HG02943 (cell line): ENCODE results near the gene DGKG.

ENCODE experiments used
- ATAC-seq: cut with Tn5 transposase; IDR thresholded peaks from one replicate; pipeline ENCODE4 v1.9.1; 2021; ENCODE audit warnings: mild to moderate bottlenecking, low read depth, moderate library complexity; ENCODE audit not compliant: unreplicated experiment

The DGKG gene

GRCh38 chr3:186361762-186362536 is at the start of gene DGKG:
TSS of gene DGKG (minus strand) at chr3:186362234. CDS start at chr3:186320459, 41,775 bp downstream.
- ATAC-seq, result peak; percentile 65

GRCh38 chr3:186411089-186411488 is 49.1 kb upstream of the DGKG start:
- ATAC-seq, result no peak

DNA sequence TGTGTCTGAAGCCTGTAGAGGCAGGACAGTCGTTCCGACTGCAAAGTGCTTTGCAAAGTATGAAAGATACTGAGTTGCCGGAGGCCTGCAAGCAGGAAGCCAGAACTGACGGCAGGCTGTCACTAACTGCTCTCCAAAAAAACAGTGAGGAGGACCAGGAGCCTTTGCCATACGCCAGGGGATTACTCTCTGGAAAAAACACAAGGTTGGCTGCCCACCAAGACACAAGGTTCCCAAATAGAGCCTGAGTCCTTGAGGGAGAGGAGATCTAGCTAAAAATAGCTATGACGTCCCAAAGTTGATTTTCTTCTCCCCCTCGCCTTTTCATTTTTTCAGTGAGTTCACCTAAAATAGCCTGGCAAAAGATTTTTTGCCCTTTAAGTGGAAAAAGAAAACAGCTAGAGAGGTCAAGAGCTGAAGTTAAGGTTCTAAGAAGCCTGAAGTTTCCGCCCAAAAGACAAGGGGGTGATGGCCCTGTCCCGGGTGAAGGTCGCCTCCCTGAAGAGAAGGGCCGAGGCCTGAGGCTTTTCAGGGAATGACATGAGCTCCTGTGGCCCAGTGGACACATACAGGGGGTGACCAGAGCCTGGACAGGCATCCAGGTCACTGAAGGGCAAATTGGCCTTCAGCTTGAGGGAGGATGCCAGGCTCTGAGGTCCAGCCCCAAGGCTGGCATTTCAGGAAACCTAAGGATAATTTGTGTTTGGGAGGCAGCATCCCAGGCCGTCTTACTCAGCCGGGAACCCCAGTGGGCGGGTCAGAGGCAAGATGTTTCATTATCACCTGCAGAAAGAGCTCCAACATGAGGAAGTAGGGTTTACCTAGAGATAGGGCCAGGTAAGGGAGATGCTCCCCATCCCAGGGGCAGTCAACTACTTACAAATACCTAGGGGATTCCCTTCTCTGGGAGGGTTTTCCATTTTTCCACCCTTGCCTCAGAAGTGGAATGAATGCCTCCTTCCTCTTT is 44.9 kb upstream of the DGKG start:
- ATAC-seq, result no peak

DNA sequence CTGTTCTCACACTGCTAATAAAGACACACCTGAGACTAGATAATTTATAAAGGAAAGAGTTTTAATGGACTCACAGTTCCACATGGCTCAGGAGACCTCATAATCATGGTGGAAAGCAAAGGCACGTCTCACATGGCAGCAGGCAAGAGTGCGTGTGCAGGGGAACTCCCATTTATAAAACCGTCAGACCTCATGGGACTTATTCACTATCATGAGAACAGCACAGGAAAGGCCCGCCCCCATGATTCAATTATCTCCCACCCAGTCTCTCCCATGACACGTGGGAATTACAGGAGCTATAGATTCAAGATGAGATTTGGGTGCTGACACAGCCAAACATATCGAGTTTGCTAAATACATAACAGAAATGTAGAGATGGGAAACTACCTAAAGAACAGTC is 39.5 kb upstream of the DGKG start:
- ATAC-seq, result no peak

GRCh38 chr3:186400662-186401061 is 38.6 kb upstream of the DGKG start:
- ATAC-seq, result no peak

- ATAC-seq, result no peak
These were observed 38.0 kb upstream of the DGKG start for GRCh38 chr3:186400026-186400425.

DNA sequence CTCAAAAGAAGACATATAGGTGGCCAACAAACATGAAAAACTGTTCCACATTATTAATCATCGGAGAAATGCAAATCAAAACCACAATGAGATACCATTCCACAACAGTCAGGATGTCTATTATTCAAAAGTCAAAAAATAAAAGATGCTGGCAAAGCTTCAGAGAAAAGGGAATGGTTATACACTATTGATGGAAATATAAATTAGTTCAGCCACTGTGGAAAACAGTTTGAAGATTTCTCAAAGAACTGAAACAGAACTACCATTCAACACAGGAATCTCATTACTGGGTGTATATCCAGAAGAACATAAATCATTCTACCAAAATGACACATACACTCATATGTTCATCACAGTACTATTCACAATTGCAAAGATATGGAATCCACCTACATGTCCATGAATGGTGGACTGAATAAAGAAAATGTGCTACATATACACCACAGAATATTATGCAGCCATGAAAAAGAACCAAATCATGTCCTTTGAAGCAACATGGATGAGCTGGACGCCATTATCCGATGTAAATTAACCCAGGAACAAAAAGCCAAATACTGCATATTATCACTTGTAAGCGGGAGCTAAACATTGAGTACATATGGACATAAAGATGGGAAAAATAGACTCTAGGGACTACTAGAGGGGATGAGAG is 32.7 kb upstream of the DGKG start:
- ATAC-seq, result no peak

DNA sequence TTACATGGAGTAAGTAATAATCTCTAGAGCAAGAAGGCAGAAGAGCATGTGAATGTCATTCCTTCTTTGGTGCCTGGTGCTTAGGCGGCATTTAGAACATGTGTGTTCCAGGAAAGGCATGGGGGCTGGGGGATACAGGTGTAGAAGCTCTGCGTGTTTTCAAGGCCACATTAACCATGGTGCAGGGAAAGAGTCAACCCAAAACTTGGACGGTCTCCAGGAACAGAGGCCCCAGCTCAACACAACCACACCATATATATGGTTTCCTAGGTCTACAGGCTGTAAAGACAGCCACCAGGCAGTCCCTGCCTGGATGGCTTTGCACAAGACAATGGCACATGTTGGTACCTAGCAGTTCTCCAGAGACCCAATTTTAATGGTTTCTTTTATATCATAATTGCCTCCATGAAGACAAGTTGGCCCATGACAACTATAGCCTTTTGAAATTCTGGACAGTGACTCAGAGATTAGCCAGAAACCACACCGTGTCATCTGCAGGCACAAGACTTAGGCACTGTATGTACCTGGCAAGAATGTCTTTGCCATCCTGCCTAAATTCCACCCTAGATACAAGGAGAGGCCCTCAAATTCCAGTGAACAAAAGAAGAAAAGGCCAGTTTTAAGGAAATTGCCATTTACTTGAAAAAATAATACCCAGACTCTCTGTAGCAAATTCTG is 25.0 kb upstream of the DGKG start:
- ATAC-seq, result no peak

- ATAC-seq, result no peak
These were observed 24.0 kb upstream of the DGKG start for GRCh38 chr3:186385856-186386602.

DNA sequence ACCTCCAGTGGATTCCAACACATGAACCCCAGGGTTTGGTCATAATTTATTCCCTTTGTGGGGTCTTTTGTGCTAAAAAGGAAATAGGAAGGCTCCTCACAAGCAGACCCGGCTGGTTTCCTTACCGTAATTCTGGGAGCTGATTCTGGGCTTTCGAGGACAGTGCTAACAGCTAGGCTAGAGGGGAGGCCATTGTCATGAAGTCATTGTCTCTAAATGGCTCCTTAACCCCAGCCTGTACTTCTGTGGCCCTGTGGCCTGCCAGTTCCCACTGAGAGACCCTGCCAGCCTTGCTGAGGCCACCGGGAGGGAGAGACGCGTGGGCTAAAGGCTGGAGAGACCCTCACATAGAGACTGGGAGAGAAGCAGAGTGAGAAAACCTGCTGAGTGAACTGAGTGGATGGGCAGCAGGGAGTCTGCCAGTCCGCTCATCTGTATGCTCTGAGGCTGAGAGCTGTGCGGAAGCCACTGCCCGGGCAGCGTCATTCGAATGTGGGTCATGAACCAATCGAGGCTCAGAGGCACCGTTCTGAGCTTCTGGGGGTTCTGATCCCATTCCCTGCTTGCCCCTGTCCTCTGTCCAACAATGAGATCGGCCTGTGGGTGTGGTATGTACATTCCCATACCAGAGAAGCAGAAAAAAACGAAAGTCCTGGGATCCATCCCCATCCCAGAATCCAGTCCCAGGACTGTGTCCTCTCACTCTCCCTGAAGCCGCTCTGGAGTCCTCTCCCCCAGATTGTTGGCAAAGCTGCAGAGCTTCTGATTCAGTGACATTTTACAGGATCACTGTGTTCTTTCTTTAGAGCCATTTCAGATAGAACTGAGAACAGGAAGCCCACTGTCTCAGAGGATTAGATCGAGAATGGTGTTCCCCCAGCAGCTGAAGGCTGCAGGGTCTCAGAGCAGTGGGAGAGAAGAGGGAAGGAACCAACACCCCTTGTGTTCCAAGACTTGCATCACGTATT is 21.3 kb upstream of the DGKG start:
- ATAC-seq, result no peak

DNA sequence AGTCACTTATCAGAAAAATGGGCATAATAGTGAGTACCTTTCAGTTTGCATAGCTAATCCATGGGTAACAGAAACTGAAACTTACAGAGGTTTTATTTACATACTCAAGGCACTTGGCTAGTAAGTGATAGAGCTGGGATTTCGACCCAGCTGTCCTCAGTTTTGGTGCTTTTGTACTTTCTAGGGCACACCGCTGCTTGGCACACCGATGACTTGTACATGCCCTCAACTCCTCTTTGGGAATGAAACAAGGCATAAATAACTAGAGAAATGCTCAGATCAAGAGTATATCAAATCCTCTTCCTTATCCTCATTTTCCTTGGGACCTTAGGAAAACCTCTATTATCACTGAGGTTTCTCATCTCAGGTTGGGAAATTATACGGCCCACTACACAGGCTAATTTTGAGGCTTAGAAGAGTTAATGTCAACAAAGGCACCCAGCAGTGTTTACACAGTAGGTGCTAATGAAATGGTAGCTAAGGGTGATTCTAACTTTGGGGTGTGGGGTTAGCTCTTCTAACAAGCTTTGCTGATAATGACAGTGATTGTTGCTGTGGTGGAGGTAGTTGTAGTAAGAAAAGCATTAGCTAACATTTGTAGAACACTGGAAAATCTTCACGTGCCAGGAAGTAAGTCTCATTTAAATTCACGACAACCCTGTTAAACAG is 20.3 kb upstream of the DGKG start:
- no peak for ATAC-seq

GRCh38 chr3:186381424-186382216 is 19.6 kb upstream of the DGKG start:
- no peak for ATAC-seq

GRCh38 chr3:186380622-186381380 is 18.8 kb upstream of the DGKG start:
- ATAC-seq, result no peak

DNA sequence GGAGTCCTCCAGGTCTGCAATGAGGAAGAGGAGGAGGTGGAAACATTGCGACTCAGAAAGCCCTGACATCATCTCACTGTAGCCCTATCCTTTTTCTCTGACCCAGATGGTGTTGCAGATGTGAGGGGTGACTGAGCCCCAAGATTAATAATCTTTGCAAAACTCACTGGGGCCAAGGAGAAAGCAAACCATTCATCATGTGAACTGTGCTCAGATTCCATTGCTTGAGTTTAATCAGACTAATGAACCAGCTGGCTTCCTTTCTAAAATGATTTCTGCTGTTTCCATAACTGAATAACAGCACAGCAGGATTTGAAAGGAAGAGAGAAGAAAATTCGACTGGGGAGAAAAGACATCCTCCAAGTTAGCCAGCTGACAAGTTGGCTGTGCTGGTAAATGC is 13.4 kb upstream of the DGKG start:
- no peak for ATAC-seq

DNA sequence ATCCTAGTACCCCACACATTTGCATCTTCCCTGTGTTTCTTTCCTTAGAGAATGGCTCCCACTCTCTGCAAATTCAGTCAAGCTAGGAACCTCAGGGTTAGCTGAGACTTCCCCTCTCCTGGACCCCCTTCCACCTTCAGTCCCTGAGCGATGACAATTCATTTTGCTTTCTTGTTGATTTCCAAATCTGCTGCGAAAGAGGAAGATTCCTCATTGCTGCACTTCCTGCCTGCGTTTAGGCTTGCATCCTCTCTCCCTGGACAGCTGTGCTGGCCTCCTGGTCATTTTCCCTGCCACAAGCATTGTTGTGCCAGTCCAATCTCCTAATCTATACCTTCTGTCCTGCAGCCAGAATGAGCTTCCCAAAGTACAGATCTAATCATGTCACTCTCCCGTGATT is 12.3 kb upstream of the DGKG start:
- ATAC-seq, result no peak

DNA sequence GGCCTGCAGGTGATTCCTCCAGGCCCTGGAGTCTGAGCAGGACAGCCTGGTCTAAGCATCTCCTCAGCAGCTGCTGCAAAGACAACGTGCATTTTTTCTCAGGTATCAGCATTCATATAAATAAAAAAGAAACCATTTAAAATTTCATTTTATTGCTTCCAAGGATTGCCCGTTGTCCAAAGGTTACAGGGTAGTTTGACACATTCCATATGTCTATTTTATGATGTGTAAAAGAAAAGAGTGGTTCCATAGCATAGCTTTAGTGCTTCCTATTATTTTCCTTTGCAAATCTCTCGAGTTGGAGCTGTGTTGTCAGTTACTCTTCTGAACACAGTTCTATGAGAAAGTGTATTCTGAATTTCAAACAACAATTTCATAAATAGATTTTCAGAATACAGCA is 7.2 kb upstream of the DGKG start:
- ATAC-seq, result no peak

DNA sequence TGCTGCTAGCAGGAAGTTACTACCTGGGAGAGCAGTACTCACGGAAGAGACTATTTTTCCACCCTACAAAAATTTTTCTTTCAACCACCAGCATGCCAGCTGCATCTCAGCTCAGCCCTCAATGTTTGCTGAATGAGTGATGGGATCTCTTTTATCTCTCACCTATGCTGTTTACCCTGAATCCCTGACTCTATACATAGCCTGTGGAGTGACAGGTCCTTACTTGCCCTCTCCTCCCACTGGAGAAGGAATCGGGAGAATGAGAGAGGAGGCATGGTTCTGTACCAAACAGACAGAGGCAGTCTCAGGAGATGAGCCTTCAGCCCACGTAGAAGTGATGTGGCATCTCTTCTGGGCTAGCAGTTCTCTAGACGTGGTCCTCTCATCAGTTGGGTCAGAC is 6.7 kb upstream of the DGKG start:
- no peak for ATAC-seq
